Hepatocyte (in vitro differentiated cells): ENCODE measurements around the gene MCAM.

Experiments
- CTCF ChIP-seq: fragments of 200-600 bp; sonication (generic); IDR thresholded peaks from 2 replicates; pipeline ENCODE4 v1.5.1; 2016; ENCODE audit warnings: antibody characterized with exemption, mild to moderate bottlenecking; ENCODE audit not compliant: poor library complexity
- EZH2 ChIP-seq: fragments of 200-600 bp; sonication (generic); IDR thresholded peaks from 2 replicates; pipeline ENCODE4 v1.6.1; 2016; ENCODE audit warnings: antibody characterized with exemption, mild to moderate bottlenecking, borderline replicate concordance
- EZH2phosphoT487 ChIP-seq: fragments of 200-600 bp; sonication (generic); IDR thresholded peaks from one replicate; pipeline ENCODE4 v1.6.1; 2018; ENCODE audit warnings: antibody characterized with exemption, mild to moderate bottlenecking, low read depth, moderate library complexity; ENCODE audit not compliant: unreplicated experiment, severe bottlenecking

GRCh38 chr11:119266517-119267255 lies 50.2 kb downstream of the MCAM start:
- TF ChIP-seq CTCF = no peak
- no peak for TF ChIP-seq EZH2phosphoT487
- TF ChIP-seq EZH2 = no peak
